AG10803 (cell line): ENCODE measurements around the gene THTPA.

Experiments used
- DNase-seq: peaks from one replicate; pipeline ENCODE4 v3.0.0; 2010; ENCODE audit warnings: low read depth
- H3K4me3 ChIP-seq: 2 replicates; pipeline ENCODE4 v1.5.1; 2011; ENCODE audit warnings: mild to moderate bottlenecking, low read length, control low read depth
- TF ChIP-seq, protein P1 (sequence below): conservative IDR thresholded peaks from 2 replicates; pipeline ENCODE4 v1.5.1; 2011; ENCODE audit warnings: mild to moderate bottlenecking, low read length, control low read depth, inconsistent platforms

Gene THTPA, protein sequence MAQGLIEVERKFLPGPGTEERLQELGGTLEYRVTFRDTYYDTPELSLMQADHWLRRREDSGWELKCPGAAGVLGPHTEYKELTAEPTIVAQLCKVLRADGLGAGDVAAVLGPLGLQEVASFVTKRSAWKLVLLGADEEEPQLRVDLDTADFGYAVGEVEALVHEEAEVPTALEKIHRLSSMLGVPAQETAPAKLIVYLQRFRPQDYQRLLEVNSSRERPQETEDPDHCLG

DNA sequence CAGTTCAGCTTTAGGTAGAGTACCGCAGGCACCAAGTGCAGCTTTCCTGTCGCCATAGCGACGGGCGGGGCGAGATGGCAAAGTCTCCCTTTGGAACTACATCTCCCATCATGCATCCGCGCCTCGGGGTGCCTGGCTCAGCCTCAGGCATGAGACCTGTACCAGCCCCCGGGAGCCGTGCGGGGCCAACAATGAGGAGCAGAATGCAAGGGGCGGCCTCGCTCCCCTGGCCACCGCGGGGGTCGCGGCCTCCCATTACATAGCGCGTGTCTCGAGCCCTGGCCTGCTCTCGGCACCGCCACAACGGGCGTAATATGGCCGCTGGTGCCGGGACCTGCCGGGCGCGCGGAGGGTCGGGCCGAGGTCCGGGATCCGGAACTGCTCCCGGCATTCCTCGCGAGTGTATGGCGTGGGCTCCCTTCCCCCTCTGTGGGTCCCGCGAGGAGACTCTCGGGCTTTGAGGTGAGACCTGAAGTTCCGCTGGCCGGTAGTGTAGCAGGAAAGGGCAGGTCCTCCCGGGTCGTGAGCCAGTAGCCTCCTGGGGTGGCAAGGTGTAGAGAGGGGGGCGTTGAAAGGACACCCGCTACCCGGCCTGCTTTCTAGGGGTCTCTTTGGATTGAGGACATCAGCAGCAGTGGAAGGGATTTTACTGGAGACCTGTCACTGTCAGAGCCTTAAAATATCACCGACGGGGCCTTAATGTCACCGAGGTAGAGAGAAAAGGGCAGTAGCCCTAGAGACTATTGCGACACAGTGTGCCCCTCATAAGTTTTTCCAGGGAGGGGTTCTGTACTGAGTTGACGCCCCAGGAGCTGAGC is at the start of gene THTPA:
Gene THTPA, plus strand, starts transcription at position 390 of the 818 bp plus-strand sequence. CDS start 487 bp downstream, outside the sequence.
- peak; percentile 84 for DNase-seq
- H3K4me3 ChIP-seq = peak within 1 kb of the TSS; percentile 95
- TF ChIP-seq, protein P1, sequence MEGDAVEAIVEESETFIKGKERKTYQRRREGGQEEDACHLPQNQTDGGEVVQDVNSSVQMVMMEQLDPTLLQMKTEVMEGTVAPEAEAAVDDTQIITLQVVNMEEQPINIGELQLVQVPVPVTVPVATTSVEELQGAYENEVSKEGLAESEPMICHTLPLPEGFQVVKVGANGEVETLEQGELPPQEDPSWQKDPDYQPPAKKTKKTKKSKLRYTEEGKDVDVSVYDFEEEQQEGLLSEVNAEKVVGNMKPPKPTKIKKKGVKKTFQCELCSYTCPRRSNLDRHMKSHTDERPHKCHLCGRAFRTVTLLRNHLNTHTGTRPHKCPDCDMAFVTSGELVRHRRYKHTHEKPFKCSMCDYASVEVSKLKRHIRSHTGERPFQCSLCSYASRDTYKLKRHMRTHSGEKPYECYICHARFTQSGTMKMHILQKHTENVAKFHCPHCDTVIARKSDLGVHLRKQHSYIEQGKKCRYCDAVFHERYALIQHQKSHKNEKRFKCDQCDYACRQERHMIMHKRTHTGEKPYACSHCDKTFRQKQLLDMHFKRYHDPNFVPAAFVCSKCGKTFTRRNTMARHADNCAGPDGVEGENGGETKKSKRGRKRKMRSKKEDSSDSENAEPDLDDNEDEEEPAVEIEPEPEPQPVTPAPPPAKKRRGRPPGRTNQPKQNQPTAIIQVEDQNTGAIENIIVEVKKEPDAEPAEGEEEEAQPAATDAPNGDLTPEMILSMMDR = no peak

DNA sequence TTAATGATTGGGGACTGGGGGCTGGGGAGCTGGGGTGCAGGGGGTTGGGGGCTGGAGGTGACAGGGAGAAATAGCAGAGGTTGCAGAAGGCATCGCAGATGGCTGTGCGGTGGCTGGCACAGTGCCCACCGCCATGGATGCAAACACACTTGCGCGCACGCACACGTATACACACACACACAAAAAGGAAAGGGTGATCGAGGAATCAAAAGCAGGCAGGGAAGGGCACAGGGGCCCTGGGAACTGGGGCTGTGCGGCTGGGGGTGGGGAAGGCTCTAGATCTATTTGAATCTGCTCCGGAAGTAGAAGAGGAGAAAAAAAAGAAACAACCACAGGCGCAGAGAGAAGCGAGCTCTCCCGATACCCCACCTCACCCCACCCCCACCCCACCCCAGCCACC is 43.9 kb upstream of the THTPA start:
- no peak for DNase-seq
- no peak overlapping the region for H3K4me3 ChIP-seq
- TF ChIP-seq, protein P1 = no peak

DNA sequence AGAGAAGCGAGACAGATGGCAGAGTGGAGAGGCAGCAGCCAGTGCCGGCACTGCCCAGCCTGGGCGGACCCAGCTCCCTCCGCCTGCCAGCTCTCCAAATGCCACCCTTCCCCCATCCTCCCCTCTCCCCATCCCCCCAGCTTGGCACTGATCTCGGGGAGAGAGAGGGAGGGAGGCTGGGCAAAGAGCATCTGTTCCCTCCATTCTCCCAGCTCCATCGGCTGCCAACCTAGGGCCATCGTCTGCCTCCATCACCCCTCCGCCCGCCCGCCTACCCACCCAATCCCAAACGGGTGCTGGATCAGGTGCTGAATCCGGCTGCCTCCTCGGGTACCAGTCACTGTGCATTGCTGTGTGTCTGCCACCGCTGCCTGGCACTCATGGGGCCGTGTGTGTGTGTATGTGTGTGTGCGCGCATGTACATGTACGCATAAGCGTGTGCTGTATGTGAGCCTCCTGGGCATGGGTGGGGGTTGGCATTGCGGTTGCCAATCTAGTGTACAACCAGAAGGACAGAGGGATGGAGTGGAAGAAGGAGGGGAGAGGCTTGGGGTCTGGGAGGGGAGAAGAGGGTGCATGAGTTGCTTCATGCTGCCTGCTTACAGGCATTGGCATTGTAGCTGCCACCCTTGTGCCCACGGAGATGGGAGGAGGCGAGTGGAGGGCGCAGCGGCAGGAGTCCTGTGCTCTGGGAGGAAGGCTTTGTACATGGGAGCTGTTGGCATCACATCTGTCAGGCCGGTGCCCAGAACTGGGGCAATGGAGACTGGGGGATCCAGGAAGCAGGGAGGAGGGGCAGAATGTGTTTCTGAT is 42.9 kb upstream of the THTPA start:
- no peak for DNase-seq
- TF ChIP-seq, protein P1 = no peak
- H3K4me3 ChIP-seq = no peak overlapping the region

DNA sequence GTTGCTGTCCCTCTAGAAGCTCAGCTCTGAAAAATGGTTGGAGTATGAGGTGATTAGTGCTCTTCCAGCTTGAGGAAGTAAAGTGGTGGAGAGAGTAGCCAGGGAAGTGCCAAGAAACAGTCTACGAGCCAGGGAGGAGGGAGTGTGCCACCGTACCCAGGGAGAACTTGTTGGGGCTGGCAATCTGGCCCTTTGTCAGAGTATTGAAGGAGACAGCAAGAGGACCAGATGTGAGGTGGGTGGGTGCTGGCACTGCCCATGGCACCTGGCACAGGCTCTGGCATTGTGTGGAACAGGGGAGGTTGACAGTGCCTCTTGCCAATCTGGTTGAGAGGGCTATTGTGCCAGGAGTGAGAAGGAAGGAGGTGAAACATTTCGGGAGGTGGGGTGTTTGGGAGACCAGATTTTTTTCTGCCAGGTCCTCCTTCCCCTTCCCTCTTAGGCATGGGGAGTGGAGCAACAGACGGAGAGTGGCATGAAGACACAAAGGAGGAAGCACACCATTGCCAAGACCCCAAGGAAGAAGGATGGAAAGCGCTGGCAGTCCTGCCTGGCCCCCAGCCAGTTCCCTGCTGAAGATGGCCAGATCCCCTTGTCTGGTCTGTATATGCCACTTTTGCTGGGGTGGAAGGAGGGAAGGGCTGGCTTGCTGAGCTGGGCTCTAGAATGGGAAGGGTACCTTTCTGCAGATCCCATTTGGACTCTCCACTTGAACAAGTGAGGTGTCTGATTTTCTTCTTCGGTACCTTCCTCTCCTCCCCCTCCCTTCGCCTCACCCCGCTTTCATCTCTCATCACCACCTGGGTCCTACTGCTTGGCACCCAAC is 42.0 kb upstream of the THTPA start:
- TF ChIP-seq, protein P1 = no peak
- no peak for DNase-seq

DNA sequence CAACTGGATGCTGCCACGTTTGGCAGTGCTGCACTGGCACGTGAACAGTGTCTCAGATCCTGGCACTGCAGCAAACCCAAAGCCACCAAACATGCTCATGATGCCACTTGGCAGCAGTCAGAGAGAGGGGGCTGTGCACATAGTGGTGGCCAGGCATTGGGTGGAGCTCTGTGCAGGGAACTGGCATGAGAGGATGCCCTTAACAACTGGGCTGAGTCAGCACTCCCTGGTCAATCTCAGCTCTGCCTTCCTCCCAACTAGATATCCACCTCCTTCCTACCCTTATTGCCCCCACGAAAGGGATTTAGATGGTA is 41.5 kb upstream of the THTPA start:
- TF ChIP-seq, protein P1 = no peak
- no peak for DNase-seq
- H3K4me3 ChIP-seq = no peak overlapping the region

More for the DNA sequence above, 42.0 kb upstream of the THTPA start:
- no peak overlapping the region for H3K4me3 ChIP-seq

DNA sequence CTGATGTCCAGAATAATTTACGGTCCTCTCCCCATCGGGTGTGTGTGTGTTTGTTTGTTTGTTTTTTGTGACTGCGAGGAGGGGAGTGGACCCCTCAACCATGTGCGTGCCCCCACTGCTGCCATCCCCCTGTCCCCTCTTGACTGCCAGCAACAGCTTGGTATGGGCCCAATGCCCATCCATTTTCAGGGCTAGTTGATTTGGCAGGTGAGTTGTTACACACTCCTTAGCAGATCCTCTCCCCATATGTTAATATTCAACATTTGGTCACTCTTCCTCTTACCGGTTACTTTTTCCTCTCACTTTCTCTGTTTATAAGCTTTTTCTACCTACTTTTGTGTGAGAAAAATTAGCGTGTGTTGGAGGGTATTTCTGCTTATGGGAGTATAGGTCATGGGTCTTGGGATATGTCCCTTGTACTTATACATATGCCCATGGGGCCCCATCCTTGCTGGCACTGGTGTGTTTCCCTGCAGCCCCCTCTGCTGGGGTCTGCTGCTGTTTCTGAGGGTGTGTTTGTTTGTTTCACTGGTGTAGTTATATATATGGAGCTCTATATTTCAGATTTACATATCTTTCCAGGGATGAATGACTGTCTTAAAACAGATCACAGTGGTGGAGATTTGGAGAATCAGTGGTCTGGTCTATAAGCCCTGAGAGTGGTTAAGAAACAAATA is 38.3 kb upstream of the THTPA start:
- TF ChIP-seq, protein P1 = no peak
- no peak for DNase-seq
- no peak overlapping the region for H3K4me3 ChIP-seq
